AG04449 (cell line): Measurements from ENCODE around the gene RHO.
"Not testable (repeated sequence)": the region's sequence is repeated elsewhere in the genome, so short reads cannot be mapped to it uniquely, and the experiment has no call there.

Experiments
- CTCF ChIA-PET: fragments of 350-600 bp; formaldehyde crosslinking; extraction: SDS; loops from one replicate; lab custom pipeline; 2021; ENCODE audit warnings: antibody characterized with exemption; lab: Yijun Ruan, JAX
- POLR2A ChIA-PET: fragments of 400-600, 350-600 bp; formaldehyde crosslinking; extraction: SDS; loops from one replicate; lab custom pipeline; 2020; ENCODE audit warnings: antibody characterized with exemption, inconsistent platforms; lab: Yijun Ruan, JAX
- DNase-seq: peaks from one replicate; pipeline ENCODE4 v3.0.0-alpha.2; 2010; ENCODE audit warnings: low read depth, low spot score
- H3K4me3 ChIP-seq: 2 replicates; pipeline ENCODE4 v1.5.1; 2011; ENCODE audit warnings: low read depth, mild to moderate bottlenecking, control low read depth, low read length
- CTCF ChIP-seq: IDR thresholded peaks from one replicate; pipeline ENCODE4 v1.5.1; 2011; ENCODE audit warnings: mild to moderate bottlenecking, moderate library complexity, low read length, control low read depth, inconsistent platforms; ENCODE audit not compliant: insufficient read depth; ENCODE audit errors: missing control alignments

RHO gene

DNA sequence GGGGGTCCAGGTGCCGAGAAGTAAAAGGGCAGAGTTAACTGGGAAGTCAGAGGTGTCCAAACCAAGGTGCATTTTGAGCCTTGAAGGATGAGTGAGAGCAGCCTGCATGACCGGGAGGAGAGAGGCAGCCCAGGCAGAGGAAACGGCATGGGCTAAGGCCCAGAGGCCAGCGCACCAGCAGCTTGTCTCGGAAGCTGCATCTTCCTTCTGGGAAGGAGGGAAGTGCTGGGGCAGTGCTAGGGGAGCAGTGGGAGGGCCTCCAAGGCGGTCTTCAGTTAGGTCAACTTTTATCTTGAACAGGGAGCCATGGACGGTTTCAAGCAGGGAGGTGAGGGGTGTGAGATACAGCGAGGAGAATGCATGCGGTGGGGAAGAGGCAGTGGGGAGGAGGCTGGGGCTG lies 15.6 kb downstream of the RHO start:
- POLR2A ChIA-PET: no interaction called here
- CTCF ChIA-PET: interaction anchor here (1.1 to 2.2 kb wide), 2 partner anchors 9 to 16 kb away, joined by 3 to 8 read pairs; no protein-coding TSS in a partner anchor
- no peak for DNase-seq
- no peak overlapping the region for H3K4me3 ChIP-seq
- no peak for TF ChIP-seq CTCF

GRCh38 chr3:129545951-129546350 lies 17.5 kb downstream of the RHO start:
- H3K4me3 ChIP-seq, DNase-seq, POLR2A ChIA-PET, CTCF ChIA-PET: not testable (repeated sequence)

- no peak for TF ChIP-seq CTCF
- no peak for DNase-seq
- ChIA-PET POLR2A (no interaction called here), CTCF (no interaction called here)
- H3K4me3 ChIP-seq: no peak overlapping the region
Observed at GRCh38 chr3:129547241-129547640, 18.8 kb downstream of the RHO start.

DNA sequence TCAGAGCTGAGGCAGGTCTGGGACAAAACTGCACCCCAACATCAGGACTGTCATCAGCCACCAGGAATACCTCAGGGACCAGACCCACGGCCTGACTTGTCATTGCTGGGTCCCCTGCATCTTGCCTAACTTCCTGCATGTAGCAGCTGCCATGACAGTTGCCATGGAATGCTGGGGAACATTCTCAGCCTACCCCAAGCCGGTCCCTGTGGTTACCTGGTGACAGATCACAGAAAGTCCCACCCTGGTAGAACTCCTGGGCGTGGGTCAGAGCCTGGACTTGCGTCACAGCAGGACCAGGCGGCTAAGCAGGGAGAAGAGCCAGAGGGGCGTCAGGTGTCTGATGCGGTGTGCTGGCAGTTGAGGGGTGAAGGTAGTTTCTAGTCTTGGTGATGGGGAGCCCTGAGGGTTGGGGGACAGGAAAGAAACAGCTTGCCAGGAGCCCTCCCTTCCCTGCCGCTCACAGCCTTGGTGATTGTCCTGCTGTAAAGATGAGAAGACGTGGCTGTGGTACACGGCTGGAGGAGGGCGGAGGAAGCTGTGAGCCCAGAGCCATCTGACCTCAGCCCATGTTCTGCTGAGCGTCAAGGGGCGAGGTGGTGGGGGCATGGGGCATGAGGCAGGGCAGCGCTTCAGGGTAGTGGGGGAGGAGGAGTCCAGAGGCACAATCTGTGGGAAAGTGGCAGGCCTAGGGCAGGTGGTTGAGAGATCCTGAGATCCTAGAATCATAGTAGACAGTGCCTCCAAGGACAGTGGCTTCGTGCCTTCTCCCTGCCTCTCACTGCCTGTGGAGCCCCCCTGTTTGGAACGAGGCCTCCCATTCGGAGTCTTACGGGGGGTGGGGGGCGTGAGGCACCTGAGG lies 19.9 kb downstream of the RHO start:
- no peak overlapping the region for H3K4me3 ChIP-seq
- ChIA-PET CTCF (no interaction called here), POLR2A (no interaction called here)
- DNase-seq: no peak
- no peak for TF ChIP-seq CTCF

DNA sequence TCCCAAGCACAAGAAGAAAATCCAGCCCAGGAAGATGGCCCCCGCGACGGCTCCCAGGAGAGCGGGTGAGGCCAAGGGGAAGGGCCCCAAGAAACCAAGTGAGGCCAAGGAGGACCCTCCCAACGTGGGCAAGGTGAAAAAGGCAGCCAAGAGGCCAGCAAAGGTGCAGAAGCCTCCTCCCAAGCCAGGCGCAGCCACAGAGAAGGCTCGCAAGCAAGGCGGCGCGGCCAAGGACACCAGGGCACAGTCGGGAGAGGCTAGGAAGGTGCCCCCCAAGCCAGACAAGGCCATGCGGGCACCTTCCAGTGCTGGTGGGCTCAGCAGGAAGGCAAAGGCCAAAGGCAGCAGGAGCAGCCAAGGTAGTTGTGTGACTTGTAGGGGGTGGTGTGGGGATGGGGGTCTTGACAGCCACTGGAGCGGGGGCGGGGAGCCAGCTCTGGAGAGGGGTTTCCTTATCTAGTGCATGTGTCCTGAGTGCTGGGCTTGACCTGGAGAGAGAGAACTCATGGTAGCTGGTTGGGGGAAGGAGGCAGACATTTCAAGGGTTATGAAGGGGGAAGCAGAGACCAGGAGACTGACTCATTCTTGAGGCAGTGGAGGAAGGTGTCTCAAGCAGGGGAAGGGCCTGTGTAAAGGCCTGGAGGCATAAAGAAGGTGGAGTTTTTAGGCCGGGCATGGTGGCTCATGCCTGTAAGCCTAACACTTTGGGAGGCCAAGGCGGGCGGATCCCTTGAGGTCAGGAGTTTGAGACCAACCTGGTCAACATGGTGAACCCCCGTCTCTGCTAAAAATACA lies 20.8 kb downstream of the RHO start:
- CTCF ChIA-PET: interaction anchor here (0.9 kb wide), 1 partner anchor 12 kb away, joined by 3 read pairs; no protein-coding TSS in a partner anchor

DNA sequence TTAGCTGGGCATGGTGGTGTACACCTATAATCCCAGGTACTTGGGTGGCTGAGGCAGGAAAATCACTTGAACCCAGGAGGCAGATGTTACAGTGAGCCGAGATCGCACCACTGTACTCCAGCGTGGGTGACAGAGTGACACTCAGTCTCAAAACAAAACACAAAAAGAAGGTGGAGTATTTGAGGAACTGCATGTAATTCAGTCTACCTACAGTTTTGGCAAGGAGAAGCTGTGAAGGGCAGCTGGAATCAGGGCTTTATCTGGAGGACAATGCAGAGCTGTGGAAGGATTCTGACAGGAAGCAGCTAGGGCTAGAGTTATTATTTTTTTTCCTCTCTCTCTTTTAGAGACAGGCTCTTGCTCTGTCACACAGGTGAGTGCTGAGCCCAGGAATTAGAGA lies 21.4 kb downstream of the RHO start:
- H3K4me3 ChIP-seq: no peak overlapping the region
- CTCF ChIA-PET: interaction anchor here (0.9 to 1.1 kb wide), 3 partner anchors 11 to 60 kb away, joined by 3 read pairs; no protein-coding TSS in a partner anchor
- POLR2A ChIA-PET: no interaction called here
- DNase-seq: no peak
- no peak for TF ChIP-seq CTCF

More for the DNA sequence above, 20.8 kb downstream of the RHO start:
- POLR2A ChIA-PET: no interaction called here
- no peak for DNase-seq
- H3K4me3 ChIP-seq: no peak overlapping the region
- TF ChIP-seq CTCF: no peak
